HepG2 (cell line): Measurements from ENCODE around the gene GLIS2. TPM values are rescaled to one million over a fixed set of nuclear protein-coding genes. Genes with fewer than 3 reads are reported as not detected.

Experiments used
- CAMTA2 ChIP-seq: sonication (generic); formaldehyde crosslinking; IDR thresholded peaks from 2 replicates; pipeline ENCODE4 v1.4.0; 2020; ENCODE audit warnings: mild to moderate bottlenecking, missing genetic modification reagents, borderline replicate concordance
- DRAP1 ChIP-seq: IDR thresholded peaks from 2 replicates; pipeline ENCODE4 v1.6.1; 2016; ENCODE audit warnings: missing genetic modification reagents, missing compliant biosample characterization
- ELF4 ChIP-seq: sonication (generic); formaldehyde crosslinking; IDR thresholded peaks from 2 replicates; pipeline ENCODE4 v1.5.0; 2020; ENCODE audit warnings: missing genetic modification reagents, mild to moderate bottlenecking, moderate library complexity, borderline replicate concordance
- FOSL2 ChIP-seq: sonication (generic); formaldehyde crosslinking; IDR thresholded peaks from 2 replicates; pipeline ENCODE4 v1.4.0; 2020; ENCODE audit warnings: missing genetic modification reagents
- MAFF ChIP-seq: IDR thresholded peaks from 2 replicates; pipeline ENCODE4 v1.6.1; 2011; ENCODE audit warnings: low read depth, low read length, improper control_type of control experiment
- SNAPC4 ChIP-seq: sonication (generic); formaldehyde crosslinking; IDR thresholded peaks from 2 replicates; pipeline ENCODE4 v1.4.0; 2020; ENCODE audit warnings: mild to moderate bottlenecking, missing genetic modification reagents
- TEAD3 ChIP-seq: optimal IDR thresholded peaks from 2 replicates; pipeline ENCODE3; 2016; ENCODE audit warnings: borderline replicate concordance
- ZFP37 ChIP-seq: sonication (generic); formaldehyde crosslinking; IDR thresholded peaks from 2 replicates; pipeline ENCODE4 v1.4.0; 2020; ENCODE audit warnings: missing genetic modification reagents, borderline replicate concordance
- ZGPAT ChIP-seq: IDR thresholded peaks from 2 replicates; pipeline ENCODE4 v1.6.1; 2016; ENCODE audit warnings: mild to moderate bottlenecking
- ZNF124 ChIP-seq: sonication (generic); formaldehyde crosslinking; IDR thresholded peaks from 2 replicates; pipeline ENCODE4 v1.4.0; 2020; ENCODE audit warnings: missing genetic modification reagents
- ZNF605 ChIP-seq: sonication (generic); formaldehyde crosslinking; IDR thresholded peaks from 2 replicates; pipeline ENCODE4 v1.8.0; 2022; ENCODE audit warnings: mild to moderate bottlenecking, missing genetic modification reagents
- ZNF761 ChIP-seq: sonication (generic); formaldehyde crosslinking; conservative IDR thresholded peaks from 2 replicates; pipeline ENCODE4 v1.4.0; 2020; ENCODE audit warnings: mild to moderate bottlenecking, missing genetic modification reagents
- ZNF800 ChIP-seq: sonication (generic); formaldehyde crosslinking; IDR thresholded peaks from 2 replicates; pipeline ENCODE4 v1.4.0; 2020; ENCODE audit warnings: missing genetic modification reagents
- ZSCAN5A ChIP-seq: sonication (generic); formaldehyde crosslinking; IDR thresholded peaks from 2 replicates; pipeline ENCODE4 v1.8.0; 2022; ENCODE audit warnings: mild to moderate bottlenecking, missing genetic modification reagents, borderline replicate concordance
- ZXDC ChIP-seq: sonication (generic); formaldehyde crosslinking; IDR thresholded peaks from 2 replicates; pipeline ENCODE4 v1.5.0; 2020; ENCODE audit warnings: mild to moderate bottlenecking, missing genetic modification reagents
- polyA plus RNA-seq, 8 experiments: library from polyadenylated mRNA; depleted of rRNA in 3 of 8; stranded (reverse) in 7 of 8; unstranded in 1 of 8; fragments of >200 nt; fragmentation: Illumina TruSeq in 4 of 8; extraction: Trizol in 4 of 8; gene quantifications; 2 replicates each; pipeline versions ENCODE4 v1.2.1 to v1.2.3, GENCODE V29; 2011 to 2016; ENCODE audit warnings: low read depth in 4 of 8, missing spikeins in 1 of 8, mixed read lengths in 1 of 8; ENCODE audit not compliant: insufficient read depth in 1 of 8
- total RNA-seq, 5 experiments: library from RNA; depleted of rRNA; stranded (reverse); fragments of >200 nt; fragmentation: Illumina TruSeq; extraction: Trizol; gene quantifications; 2 replicates each; pipeline ENCODE4 v1.2.3, GENCODE V29; 2016; ENCODE audit warnings: low read depth in 1 of 5

Gene GLIS2
- total and polyA plus RNA-seq, 2 of the 13 experiments (the other 11 are each of a cell fraction or from before 2014, with no cell fraction given), result 0.28 to 0.29 TPM

- TF ChIP-seq SNAPC4 (CRISPR knock-in tag) (no peak), ZNF605 (CRISPR knock-in tag) (peak; percentile 48; the same call in 1 of the 2 replicates), ZNF761 (CRISPR knock-in tag) (no peak), MAFF (no peak), FOSL2 (peak; percentile 44; the same call in 1 of the 2 replicates), ZFP37 (no peak), ZNF124 (no peak), TEAD3 (CRISPR knock-in tag) (peak; percentile 67), CAMTA2 (CRISPR knock-in tag) (no peak), ZGPAT (peak; percentile 59; the same call in 1 of the 2 replicates), ZXDC (CRISPR knock-in tag) (no peak), ELF4 (CRISPR knock-in tag) (no peak), ZNF800 (CRISPR knock-in tag) (no peak), DRAP1 (CRISPR knock-in tag) (peak; percentile 35; the same call in 1 of the 2 replicates), ZSCAN5A (CRISPR knock-in tag) (no peak)
Observed at GRCh38 chr16:4307215-4308037, 8.4 kb upstream of the GLIS2 start (continued).
